K562 (cell line): ENCODE data around the gene DIO3. TPM values are rescaled to one million over a fixed set of nuclear protein-coding genes. Genes with fewer than 3 reads are reported as not detected.

Experiments used
- ATF1 ChIP-seq, 2 experiments: fragments of 450-650 bp in 1 of 2; IDR thresholded peaks; 2 replicates each; pipeline ENCODE4 v1.6.1; 2016; ENCODE audit warnings: missing compliant biosample characterization in 1 of 2, missing genetic modification characterization in 1 of 2
- ELF1 ChIP-seq: fragments of 200-800 bp; sonication (Bioruptor generic); IDR thresholded peaks from 2 replicates; pipeline ENCODE4 v1.6.1; 2016; ENCODE audit warnings: missing genetic modification characterization, missing compliant biosample characterization
- FOXK2 ChIP-seq, 2 experiments: fragments of 450-650 bp; IDR thresholded peaks in 1 of 2; conservative IDR thresholded peaks in 1 of 2; 2 replicates each; pipeline ENCODE4 v1.6.1; 2016; ENCODE audit warnings: low read depth in 2 of 2, mild to moderate bottlenecking in 1 of 2
- GABPA ChIP-seq: fragments of 200-800 bp; sonication (Bioruptor generic); conservative IDR thresholded peaks from 2 replicates; pipeline ENCODE4 v1.6.1; 2016; ENCODE audit warnings: low read depth, missing genetic modification characterization, missing compliant biosample characterization
- ILF3 ChIP-seq: fragments of 450-650 bp; IDR thresholded peaks from 2 replicates; pipeline ENCODE4 v1.6.1; 2018; ENCODE audit warnings: antibody characterized with exemption, mild to moderate bottlenecking, moderate library complexity, borderline replicate concordance
- PHF8 ChIP-seq: fragments of 200-600 bp; sonication (generic); IDR thresholded peaks from 2 replicates; pipeline ENCODE4 v1.6.1; 2012; ENCODE audit warnings: mixed run types, mild to moderate bottlenecking, inconsistent platforms, low read length, moderate library complexity, borderline replicate concordance
- POLR2A ChIP-seq: fragments of 450-650 bp; conservative IDR thresholded peaks from 2 replicates; pipeline ENCODE4 v1.6.1; 2016
- POLR2G ChIP-seq: fragments of 200-400 bp; formaldehyde crosslinking; IDR thresholded peaks from 2 replicates; pipeline ENCODE4 v1.6.1; 2017; ENCODE audit warnings: low read depth, mild to moderate bottlenecking, antibody characterized with exemption, low read length, moderate library complexity
- TRIM24 ChIP-seq, 2 experiments: fragments of 450-650 bp; IDR thresholded peaks; 2 replicates each; pipeline ENCODE4 v1.6.1; 2016
- ZNF764 ChIP-seq: fragments of 250-450 bp; sonication (Bioruptor Pico); IDR thresholded peaks from 2 replicates; pipeline ENCODE4 v1.4.0; 2020; ENCODE audit warnings: low read depth, mild to moderate bottlenecking, moderate library complexity
- polyA plus RNA-seq, 8 experiments: library from polyadenylated mRNA; depleted of rRNA in 4 of 8; stranded (reverse) in 5 of 8; unstranded in 3 of 8; fragments of >200 nt; fragmentation: Nextera tagmentation in 2 of 8; fragmentation: Illumina TruSeq in 1 of 8; extraction: Ambion mirVana in 2 of 8; extraction: Trizol in 1 of 8; gene quantifications; 2 replicates each; pipeline versions ENCODE4 v1.2.1 to v1.2.3, GENCODE V29; 2011 to 2014; ENCODE audit warnings: inconsistent platforms in 1 of 8, missing spikeins in 1 of 8
- total RNA-seq, 7 experiments: library from RNA; depleted of rRNA in 6 of 7; stranded (reverse); fragments of >200 nt in 6 of 7; fragmentation: Illumina TruSeq in 2 of 7; extraction: Trizol in 2 of 7; gene quantifications; 2 replicates each; pipeline versions ENCODE4 v1.2.1 to v1.2.3, GENCODE V29; 2011 to 2021; ENCODE audit warnings: low replicate concordance in 1 of 7
- TF ChIP-seq, protein P1 (sequence below): fragments of 450-650 bp; IDR thresholded peaks from 2 replicates; pipeline ENCODE4 v1.6.1; 2016; ENCODE audit warnings: mild to moderate bottlenecking, moderate library complexity
- TF ChIP-seq, protein P2 (sequence below), 2 experiments: IDR thresholded peaks; 2 replicates each; pipeline ENCODE4 v1.6.1; 2011; ENCODE audit warnings: borderline replicate concordance in 1 of 2, control low read depth in 1 of 2, low read depth in 1 of 2, low read length in 1 of 2, mild to moderate bottlenecking in 1 of 2, mixed read lengths in 1 of 2, moderate library complexity in 1 of 2; ENCODE audit not compliant: insufficient read depth in 1 of 2, insufficient read length in 1 of 2, poor library complexity in 1 of 2, severe bottlenecking in 1 of 2; ENCODE audit errors: extremely low read depth in 1 of 2

The DIO3 gene
- total and polyA plus RNA-seq, 9 of the 15 experiments (the other 6 are each of a cell fraction or from before 2014, with no cell fraction given): not detected

DNA sequence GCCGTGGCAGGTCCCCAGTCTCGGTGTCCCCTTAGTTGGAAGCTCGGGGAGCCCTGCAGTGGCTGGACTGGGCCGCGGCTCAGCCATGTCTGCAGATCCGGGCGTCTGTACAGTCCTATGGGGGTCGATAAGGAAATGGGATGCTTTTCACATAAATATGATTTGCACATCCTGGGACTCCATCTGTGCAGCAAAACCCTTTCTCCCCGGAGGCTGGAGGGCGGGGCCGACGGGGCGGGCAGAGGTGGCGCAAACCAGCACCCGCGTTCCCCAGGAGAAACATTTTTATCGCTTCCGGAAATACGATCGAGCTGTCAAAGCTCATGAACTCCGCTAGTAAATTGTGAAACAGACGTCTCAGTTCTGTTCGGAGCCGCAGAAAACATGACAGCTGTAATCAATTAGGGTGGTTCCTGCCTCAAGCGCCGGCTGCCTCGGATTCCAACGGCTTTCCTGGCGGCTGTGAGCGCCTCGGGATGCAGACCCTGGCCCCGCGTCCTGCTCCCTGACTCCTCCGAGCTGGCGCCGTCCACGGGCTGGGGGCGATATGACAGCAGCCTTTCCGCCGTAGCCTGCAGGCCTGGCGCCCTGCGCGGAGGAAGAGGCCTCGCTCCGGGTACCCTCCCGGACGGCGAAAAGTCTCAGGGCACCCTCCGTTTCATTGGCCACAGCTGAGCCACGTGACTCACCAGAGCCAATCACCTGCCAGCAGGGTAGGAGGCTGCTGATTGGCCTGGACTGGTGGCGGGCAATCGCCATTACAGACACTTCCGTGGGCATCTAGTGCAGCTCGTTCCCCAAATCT is 23.0 kb downstream of the DIO3 start (continued):
- TF ChIP-seq, protein P1, sequence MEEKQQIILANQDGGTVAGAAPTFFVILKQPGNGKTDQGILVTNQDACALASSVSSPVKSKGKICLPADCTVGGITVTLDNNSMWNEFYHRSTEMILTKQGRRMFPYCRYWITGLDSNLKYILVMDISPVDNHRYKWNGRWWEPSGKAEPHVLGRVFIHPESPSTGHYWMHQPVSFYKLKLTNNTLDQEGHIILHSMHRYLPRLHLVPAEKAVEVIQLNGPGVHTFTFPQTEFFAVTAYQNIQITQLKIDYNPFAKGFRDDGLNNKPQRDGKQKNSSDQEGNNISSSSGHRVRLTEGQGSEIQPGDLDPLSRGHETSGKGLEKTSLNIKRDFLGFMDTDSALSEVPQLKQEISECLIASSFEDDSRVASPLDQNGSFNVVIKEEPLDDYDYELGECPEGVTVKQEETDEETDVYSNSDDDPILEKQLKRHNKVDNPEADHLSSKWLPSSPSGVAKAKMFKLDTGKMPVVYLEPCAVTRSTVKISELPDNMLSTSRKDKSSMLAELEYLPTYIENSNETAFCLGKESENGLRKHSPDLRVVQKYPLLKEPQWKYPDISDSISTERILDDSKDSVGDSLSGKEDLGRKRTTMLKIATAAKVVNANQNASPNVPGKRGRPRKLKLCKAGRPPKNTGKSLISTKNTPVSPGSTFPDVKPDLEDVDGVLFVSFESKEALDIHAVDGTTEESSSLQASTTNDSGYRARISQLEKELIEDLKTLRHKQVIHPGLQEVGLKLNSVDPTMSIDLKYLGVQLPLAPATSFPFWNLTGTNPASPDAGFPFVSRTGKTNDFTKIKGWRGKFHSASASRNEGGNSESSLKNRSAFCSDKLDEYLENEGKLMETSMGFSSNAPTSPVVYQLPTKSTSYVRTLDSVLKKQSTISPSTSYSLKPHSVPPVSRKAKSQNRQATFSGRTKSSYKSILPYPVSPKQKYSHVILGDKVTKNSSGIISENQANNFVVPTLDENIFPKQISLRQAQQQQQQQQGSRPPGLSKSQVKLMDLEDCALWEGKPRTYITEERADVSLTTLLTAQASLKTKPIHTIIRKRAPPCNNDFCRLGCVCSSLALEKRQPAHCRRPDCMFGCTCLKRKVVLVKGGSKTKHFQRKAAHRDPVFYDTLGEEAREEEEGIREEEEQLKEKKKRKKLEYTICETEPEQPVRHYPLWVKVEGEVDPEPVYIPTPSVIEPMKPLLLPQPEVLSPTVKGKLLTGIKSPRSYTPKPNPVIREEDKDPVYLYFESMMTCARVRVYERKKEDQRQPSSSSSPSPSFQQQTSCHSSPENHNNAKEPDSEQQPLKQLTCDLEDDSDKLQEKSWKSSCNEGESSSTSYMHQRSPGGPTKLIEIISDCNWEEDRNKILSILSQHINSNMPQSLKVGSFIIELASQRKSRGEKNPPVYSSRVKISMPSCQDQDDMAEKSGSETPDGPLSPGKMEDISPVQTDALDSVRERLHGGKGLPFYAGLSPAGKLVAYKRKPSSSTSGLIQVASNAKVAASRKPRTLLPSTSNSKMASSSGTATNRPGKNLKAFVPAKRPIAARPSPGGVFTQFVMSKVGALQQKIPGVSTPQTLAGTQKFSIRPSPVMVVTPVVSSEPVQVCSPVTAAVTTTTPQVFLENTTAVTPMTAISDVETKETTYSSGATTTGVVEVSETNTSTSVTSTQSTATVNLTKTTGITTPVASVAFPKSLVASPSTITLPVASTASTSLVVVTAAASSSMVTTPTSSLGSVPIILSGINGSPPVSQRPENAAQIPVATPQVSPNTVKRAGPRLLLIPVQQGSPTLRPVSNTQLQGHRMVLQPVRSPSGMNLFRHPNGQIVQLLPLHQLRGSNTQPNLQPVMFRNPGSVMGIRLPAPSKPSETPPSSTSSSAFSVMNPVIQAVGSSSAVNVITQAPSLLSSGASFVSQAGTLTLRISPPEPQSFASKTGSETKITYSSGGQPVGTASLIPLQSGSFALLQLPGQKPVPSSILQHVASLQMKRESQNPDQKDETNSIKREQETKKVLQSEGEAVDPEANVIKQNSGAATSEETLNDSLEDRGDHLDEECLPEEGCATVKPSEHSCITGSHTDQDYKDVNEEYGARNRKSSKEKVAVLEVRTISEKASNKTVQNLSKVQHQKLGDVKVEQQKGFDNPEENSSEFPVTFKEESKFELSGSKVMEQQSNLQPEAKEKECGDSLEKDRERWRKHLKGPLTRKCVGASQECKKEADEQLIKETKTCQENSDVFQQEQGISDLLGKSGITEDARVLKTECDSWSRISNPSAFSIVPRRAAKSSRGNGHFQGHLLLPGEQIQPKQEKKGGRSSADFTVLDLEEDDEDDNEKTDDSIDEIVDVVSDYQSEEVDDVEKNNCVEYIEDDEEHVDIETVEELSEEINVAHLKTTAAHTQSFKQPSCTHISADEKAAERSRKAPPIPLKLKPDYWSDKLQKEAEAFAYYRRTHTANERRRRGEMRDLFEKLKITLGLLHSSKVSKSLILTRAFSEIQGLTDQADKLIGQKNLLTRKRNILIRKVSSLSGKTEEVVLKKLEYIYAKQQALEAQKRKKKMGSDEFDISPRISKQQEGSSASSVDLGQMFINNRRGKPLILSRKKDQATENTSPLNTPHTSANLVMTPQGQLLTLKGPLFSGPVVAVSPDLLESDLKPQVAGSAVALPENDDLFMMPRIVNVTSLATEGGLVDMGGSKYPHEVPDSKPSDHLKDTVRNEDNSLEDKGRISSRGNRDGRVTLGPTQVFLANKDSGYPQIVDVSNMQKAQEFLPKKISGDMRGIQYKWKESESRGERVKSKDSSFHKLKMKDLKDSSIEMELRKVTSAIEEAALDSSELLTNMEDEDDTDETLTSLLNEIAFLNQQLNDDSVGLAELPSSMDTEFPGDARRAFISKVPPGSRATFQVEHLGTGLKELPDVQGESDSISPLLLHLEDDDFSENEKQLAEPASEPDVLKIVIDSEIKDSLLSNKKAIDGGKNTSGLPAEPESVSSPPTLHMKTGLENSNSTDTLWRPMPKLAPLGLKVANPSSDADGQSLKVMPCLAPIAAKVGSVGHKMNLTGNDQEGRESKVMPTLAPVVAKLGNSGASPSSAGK: 0 out of 2 replicates have a peak, but pooled peaks have one; percentile 36
- TF ChIP-seq POLR2A (0 out of 2 replicates have a peak, but pooled peaks have one; percentile 33), TRIM24 (IDR thresholded peaks at IDR 0.05) (peak in 1 of 2 experiments; percentile 31; a peak in 1 of 4 replicates), POLR2G (peak; percentile 73), ZNF764 (CRISPR knock-in tag) (no peak), GABPA (0 out of 2 replicates have a peak, but pooled peaks have one; percentile 35), ATF1 (CRISPR knock-in tag; IDR thresholded peaks at IDR 0.05) (no peak), ATF1 (tag; IDR thresholded peaks at IDR 0.05) (0 out of 2 replicates have a peak, but pooled peaks have one; percentile 17), ELF1 (peak; percentile 21; the same call in 1 of the 2 replicates), PHF8 (peak; percentile 22; the same call in 1 of the 2 replicates), ILF3 (no peak), FOXK2 (conservative IDR thresholded peaks at IDR 0.05 in 1 of 2, IDR thresholded peaks at IDR 0.05 in 1 of 2; ENCODE audit: low read depth in 2 of 2) (no peak)
- TF ChIP-seq, protein P2, sequence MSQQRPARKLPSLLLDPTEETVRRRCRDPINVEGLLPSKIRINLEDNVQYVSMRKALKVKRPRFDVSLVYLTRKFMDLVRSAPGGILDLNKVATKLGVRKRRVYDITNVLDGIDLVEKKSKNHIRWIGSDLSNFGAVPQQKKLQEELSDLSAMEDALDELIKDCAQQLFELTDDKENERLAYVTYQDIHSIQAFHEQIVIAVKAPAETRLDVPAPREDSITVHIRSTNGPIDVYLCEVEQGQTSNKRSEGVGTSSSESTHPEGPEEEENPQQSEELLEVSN (IDR thresholded peaks at IDR 0.05; ENCODE audit: borderline replicate concordance in 1 of 2, extremely low read depth in 1 of 2, insufficient read depth in 1 of 2, insufficient read length in 1 of 2, low read depth in 1 of 2, low read length in 1 of 2, poor library complexity in 1 of 2, severe bottlenecking in 1 of 2): peak in 1 of 2 experiments; percentile 40
